ENCODE data around the gene SGPP2.
"Not testable (repeated sequence)": the region's sequence is repeated elsewhere in the genome, so short reads cannot be mapped to it uniquely, and the experiment has no call there.

The SGPP2 gene, protein sequence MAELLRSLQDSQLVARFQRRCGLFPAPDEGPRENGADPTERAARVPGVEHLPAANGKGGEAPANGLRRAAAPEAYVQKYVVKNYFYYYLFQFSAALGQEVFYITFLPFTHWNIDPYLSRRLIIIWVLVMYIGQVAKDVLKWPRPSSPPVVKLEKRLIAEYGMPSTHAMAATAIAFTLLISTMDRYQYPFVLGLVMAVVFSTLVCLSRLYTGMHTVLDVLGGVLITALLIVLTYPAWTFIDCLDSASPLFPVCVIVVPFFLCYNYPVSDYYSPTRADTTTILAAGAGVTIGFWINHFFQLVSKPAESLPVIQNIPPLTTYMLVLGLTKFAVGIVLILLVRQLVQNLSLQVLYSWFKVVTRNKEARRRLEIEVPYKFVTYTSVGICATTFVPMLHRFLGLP

DNA sequence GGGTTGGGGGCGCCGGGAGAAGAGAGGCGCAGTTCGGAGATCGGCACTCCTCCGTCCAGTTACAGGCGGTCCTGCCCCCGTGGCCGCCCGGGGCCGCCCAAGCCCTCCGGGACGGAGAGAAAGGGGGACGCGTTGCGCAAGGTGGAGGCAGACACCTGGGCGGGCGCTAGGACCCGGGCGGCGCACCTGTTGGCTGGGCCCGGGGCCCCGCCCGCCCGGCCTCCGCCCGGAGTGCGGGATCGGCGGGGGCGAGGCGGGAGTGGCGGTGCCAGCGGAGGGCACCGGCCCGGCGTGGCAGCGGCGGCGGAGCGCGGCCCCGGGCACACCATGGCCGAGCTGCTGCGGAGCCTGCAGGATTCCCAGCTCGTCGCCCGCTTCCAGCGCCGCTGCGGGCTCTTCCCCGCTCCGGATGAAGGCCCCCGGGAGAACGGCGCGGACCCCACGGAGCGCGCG, at the start of gene SGPP2:
Gene SGPP2 (plus strand): TSS at position 268 of the 453 bp plus-strand sequence. CDS start 60 bp downstream, at position 328.
- no peak for DNase-seq (ENCODE audit: low read depth in 2 of 2)

DNA sequence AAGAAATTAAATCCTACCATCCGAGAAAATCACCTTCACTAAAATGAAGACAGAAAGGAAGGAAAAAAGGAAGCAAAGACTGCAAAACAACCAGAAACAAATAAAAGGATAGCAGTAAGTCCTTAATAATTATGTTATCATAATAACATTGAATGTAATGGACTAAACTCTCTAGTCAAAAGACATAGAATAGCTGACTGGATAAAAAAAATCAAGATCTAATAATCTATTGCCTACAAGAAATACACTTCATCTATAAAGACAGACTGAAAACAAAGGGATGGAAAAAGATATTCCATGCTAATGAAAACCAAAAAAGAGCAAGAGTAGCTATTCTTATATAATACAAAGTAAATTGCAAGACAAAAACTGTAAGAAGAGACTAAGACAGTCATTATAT, 48.5 kb upstream of the SGPP2 start:
- DNase-seq (ENCODE audit: low read depth in 2 of 2): no peak

DNA sequence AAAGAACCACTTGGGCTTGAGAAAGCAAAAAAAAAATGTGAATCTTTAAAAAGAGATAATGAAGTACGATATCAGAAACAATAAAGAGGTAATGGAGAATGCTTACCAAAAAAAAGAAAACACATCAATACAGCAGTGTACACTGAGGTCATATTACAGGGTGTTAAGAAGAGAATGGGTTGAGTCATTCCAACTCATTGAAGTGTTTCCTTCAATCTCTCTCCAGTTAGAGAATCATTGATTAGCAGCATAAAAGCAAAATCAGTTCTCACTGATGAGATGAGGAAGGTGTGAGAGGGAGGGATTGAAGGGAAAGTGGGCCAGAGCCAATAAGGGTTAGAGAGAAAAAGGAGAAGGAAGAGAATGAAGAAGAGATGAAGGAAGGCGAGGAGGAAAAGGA, 43.9 kb upstream of the SGPP2 start:
- DNase-seq (ENCODE audit: low read depth in 2 of 2): no peak

DNA sequence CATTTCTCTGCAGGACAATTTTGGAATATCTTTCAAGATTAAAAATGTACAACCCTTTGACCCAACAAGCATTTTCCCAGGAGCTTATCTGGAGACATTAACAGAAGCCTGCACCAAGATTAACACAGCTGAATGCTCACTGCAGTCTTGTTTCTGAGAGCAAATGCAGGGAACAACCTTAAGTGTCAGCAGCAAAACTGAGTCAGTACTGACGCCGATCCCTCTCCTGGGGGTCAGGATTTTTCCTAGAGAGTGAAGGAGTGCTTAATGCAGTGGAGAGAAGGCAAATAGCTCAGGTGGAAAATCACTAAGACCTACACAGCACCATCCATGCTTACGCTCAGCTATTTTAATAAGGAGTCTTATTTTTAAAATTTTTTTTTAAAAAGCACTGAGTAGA, 42.8 kb upstream of the SGPP2 start:
- DNase-seq (ENCODE audit: low read depth in 2 of 2): no peak

DNA sequence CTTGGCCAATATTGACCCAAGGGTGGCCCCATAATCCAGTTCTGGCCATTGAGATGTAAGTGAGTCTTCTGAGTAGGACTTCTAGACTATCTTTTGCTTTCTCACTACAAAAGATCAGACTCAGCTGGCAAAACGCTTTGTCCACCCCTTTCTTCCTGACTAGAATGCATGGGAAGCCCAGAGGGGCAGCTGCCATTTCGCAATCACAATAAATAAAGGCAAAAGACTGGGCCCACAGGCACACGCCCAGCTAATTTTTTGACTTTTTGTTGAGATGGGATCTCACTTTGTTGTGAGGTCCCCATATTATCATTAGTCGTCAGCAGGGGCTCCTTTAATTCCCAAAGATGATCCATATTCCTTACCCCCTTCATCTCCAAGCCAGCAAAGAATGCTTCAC, 41.1 kb upstream of the SGPP2 start:
- DNase-seq (ENCODE audit: low read depth in 2 of 2): no peak

DNA sequence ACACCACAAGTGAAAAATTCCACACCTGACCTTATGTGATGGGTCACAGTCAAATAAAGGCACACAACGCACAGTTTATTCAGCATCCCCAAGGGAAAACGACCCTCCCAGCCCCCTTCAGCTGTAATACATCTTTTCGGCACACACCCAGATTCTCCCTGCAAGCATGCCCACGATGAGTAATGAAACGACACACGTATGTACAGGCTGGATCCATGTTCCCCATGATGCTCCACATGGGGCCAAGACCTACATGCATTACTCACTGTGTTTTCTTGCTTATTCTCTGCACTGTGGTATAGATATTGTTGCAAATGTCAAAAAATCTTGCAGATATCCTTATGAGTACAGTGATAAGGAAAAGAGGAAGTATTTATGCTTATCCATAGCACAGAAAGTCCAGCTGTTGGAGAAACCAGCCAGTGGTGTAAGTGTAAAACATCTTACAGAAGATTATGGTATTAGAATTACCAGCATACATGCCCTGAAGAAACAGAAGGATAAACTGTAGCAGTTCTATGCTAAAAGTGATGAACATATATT, 32.5 kb upstream of the SGPP2 start:
- no peak for DNase-seq (ENCODE audit: low read depth in 2 of 2)

DNA sequence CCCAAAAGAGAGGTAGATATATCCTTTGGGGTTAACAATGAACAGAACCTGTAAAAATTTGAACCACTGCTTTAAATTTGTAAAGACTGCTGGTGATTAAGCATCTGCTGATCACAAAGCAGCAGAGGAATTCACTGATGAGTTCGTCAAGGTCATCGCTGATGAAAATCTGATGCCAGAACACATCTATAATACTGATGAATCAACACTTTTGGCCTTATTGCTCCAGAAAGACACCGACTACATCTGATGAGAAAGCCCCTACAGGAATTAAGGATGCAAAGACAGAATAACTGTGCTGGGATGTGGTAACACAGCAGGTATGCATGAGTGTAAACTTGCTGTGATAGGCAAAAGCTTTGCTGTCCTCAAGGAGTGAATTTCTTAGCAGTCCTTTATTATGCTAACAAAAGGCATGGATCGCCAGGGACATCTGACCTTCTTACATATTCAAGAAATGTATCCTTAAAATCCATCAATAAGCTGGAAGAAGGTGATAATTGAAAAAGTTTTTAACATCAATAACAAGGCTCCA, 30.5 kb upstream of the SGPP2 start:
- no peak for DNase-seq (ENCODE audit: low read depth in 2 of 2)

DNA sequence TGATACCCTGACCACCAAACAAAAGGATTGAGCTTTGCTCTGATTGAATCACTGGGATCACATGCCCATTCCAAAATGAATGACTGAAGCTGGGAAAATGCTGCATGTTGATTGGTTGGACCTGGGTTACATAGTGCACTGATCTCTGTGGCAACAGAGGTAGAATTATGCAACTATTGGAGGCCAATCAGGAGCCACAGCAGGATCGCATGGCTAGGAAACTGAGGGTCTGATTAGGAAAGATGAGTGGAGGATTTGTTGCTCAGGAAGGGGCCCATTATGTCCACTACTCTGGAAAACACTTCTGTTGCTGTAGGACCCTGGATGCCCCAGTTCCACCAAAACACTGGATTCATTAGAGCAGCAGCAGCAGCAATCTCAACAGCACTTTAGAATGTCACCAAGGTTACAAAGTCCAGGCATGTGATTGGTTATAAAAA, 25.9 kb upstream of the SGPP2 start:
- no peak for DNase-seq (ENCODE audit: low read depth in 2 of 2)

DNA sequence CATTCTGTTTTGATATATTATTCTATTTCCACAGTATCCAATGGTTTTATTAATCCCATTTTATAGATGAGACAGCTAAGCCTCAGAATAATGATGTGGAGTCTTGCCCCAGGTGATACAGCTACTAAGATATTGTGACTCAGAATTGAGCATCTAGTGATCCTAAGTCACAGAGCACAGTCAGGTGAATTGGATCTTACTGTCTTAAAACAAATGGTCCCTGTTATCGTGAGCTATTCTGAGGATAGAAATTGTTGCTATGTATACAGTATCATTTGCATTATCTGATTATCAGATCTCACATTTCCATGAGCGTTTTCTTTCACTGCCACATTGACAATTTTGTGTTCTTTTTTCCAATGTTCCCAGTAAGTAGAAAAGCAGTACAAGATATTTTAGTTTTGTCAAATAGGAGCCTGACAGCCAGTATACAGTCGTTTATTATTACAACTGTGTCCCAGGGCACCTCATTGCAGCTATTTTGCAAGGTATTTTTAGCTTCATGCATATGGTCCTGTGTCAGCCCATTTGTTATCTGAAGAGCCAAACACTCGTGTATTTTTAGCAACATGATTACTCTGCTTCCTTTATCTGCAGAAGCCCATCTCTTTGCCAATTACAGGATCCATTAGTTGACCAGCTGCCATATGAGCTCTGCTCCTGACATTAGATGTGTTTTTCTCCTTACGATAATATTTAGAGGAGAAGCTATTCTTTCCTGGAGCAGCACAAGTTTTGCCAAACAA, 25.1 kb upstream of the SGPP2 start:
- DNase-seq (ENCODE audit: low read depth in 2 of 2): no peak

DNA sequence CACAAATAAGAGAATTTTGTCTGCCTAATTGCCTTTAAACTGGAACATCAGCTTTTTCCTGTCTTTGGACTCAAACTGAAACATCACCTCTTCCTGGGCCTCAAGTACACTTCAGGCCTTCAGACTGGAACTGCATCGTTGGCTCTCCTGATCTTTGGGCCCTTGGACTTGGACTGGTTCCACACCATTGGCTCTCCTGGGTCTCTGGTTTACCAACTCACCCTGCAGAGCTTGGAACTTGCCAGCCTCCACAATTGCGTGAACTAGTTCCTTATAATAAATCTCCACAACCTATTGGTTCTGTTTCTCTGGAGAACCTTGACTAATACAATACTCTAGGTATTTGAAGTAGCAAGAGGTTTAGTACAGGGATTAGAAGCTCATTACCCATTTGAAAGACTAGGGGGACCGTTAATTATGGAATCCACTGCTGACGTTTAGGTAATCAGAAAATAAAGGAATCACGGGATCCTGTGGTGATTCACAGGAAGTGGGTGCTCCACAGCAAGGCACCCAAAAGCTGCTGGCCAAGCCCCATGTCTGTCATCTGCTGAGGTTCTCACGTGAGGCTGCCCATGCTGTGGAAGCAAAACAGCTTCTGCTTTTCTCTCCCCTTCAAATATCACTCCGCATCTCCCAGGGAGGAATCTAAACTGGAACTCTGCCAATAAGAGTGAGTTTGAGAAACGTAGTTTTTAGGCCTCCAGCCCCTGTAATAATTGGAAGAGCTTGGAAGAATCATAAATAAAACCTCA, 20.0 kb upstream of the SGPP2 start:
- DNase-seq (ENCODE audit: low read depth in 2 of 2): no peak

DNA sequence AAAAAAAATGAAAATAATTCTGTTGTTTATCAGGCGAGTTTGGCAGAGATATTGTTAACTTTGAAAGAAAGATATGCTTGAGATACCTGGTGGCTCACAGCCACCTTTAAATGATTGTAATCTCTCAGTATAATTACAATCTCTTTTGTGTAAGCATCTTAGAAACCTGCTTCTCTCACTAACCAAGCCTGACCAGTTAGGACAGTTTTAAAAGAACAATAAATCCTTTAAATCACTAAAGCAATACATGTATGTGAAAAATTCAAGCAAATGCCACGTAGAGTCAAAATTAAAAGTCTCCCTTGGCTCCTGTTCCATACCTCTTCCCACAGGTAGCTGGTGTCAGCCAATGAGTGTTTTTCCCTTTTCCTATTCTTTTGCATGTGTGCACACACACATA, 15.7 kb upstream of the SGPP2 start:
- no peak for DNase-seq (ENCODE audit: low read depth in 2 of 2)

DNA sequence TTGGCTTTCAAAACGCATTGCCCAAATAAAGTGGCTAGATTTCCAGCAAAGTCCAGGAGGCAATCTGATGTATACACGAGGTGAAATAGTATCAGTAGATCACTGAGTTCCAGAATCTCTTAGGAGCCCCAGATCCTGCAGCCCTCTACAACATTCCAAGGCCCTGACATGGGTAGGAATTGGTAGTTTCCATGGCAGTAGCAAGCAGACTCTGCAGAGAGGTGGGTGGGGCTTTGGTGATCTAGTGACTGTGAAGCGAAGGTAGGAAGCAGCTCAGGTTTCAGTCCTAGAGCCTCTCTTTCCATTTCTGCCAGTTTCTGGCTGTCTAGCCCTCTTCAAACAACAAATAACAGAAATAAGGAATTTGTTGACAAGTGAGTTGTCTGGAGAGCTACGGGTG, 13.8 kb upstream of the SGPP2 start:
- no peak for DNase-seq (ENCODE audit: low read depth in 2 of 2)

DNA sequence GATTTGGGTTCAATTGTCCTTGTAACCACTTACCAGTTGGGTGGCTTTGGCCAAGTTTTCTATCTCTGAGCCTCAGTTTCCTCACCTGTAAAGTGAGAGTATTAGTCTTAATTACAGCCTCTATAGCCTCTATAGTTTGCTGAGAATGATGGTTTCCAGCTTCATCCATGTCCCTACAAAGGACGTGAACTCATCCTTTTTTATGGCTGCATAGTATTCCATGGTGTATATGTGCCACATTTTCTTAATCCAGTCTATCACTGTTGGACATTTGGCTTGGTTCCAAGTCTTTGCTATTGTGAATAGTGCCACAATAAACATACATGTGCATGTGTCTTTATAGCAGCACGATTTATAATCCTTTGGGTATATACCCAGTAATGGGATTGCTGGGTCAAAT, 12.0 kb upstream of the SGPP2 start:
- DNase-seq (ENCODE audit: low read depth in 2 of 2): not testable (repeated sequence)

DNA sequence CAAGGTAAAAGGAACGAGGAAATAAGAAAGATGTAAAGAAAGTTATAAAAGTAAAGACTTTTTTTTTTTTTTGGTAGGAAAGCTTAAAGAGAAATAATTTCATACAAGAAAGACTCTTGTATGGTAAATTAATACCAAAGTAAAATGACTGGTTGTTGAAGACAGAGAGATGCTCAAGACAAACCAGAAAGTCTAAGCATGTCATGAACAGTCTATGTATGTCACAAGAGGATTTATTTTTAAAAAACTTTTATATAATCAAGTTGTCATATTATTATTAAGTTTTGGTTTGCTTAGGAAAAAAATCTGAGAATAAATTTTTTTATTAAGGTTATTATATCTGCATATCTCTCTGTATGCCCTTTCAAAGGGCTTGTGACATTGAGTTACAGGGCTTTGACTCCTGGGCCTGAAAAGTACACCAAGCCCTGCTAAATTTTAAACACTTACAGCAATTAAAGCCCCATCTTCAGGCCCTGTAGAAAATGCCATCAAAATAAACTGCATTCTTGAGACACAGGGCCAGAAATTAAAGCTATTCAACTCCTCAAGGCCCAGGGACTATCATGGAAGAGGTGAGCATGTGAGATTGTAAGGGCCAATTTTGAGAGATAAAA, 10.9 kb upstream of the SGPP2 start:
- DNase-seq (ENCODE audit: low read depth in 2 of 2): no peak

DNA sequence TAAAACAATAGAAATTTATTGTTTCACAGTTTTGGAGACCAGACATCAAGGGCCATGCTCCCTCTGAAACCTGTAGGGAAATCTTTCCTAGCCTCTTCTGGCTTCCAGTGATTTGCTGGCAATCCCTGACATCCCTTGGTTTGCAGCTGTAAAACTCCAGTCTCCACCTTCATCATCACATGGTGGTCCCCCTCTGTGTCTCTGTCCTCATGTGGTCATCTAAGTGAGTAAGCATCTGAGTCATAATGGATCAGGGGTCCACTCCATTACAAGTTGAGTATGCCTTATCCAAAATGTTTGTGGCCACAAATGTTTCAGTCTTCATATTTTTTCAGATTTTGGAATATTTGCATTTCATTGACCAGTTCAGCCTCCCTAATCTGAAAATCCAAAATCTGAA, 5.6 kb upstream of the SGPP2 start:
- DNase-seq (ENCODE audit: low read depth in 2 of 2): no peak

DNA sequence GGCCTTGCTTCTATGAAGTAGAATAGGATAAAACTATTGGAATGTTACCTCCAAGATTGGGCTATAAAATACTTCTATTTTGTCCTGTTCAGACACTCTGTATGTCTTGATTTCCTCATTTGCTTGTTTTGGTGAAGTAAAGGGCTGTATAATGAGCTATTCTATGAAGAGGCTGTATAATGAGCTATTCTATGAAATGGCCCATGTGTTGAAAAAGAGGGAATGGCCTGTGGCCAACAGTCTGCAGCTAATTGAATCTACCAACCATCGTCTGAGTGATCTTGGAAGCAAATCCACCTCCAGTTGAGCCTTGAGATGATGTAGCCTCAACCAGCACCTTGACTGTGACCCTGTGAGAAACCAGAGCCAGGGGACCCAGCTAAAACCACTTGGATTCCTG, 3.8 kb upstream of the SGPP2 start:
- no peak for DNase-seq (ENCODE audit: low read depth in 2 of 2)

DNA sequence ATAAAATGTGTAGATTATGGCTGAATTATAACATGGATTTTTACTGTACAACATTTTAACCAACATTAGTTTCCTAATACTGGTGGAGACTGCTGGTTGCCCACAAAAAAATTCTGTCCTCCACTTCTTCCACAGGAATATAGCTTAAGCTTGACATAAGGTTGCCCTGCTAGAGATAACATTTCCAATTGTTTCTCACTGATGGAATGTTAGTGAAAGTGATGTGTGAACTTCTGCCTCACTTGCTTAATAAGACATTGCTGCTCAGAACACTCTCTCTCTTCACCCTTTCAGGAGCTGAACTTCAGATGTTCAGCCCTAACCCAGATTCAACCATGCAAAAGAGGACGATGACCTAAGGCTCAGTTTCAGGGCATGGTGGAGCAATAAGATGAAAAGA, 2.7 kb upstream of the SGPP2 start:
- DNase-seq (ENCODE audit: low read depth in 2 of 2): no peak

DNA sequence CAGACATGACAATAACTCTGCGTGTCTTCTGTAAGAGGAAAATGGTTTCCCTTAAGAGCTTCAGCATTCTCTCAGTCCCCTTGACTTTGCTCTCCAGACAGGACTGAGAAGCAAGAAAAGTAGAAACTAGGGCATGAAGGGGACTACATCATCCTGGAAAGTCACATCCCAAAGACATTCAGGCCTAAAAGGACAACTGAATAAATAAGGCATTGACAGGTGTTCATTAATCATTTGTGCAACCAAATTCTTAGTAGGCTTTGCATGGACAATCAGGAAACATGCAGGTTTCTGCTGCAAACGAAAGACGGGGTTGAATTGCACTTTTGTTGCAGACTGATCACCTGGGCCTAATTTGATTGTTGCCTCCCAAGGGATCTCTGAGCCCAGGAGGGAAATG, 1.2 kb upstream of the SGPP2 start:
- no peak for DNase-seq (ENCODE audit: low read depth in 2 of 2)

DNA sequence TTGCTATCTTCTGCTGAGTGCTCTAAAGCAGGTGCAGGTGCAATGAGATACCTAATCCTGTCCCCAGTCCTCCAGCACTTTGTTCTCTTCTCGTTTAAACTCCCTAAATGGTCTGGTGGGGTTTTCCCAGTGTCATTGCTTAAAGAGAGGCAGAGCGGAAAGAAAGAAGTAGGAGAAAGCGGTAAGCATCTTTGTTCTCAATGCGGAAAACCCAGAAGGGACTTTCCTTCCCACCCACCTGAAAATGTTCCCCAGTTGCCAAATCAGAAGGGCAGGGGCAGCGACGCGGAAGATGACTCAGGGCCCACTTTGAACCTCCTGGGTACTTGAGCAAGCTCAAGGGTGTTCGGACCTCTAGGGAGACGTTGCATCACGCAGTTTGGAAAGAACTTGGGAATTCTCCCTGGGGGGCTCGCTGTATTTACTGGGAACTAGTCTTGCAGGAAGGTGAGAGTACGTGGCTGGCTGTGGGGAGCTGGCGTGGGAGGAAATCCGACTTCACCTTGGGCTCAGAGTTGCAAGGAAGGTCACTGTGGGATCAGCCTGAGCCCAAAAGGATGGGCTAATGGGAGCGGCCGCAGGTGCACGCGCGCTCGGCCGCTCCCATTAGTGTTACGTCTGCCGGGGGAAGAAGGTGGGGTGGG, 589 bp upstream of the SGPP2 start:
- no peak for DNase-seq (ENCODE audit: low read depth in 2 of 2)

DNA sequence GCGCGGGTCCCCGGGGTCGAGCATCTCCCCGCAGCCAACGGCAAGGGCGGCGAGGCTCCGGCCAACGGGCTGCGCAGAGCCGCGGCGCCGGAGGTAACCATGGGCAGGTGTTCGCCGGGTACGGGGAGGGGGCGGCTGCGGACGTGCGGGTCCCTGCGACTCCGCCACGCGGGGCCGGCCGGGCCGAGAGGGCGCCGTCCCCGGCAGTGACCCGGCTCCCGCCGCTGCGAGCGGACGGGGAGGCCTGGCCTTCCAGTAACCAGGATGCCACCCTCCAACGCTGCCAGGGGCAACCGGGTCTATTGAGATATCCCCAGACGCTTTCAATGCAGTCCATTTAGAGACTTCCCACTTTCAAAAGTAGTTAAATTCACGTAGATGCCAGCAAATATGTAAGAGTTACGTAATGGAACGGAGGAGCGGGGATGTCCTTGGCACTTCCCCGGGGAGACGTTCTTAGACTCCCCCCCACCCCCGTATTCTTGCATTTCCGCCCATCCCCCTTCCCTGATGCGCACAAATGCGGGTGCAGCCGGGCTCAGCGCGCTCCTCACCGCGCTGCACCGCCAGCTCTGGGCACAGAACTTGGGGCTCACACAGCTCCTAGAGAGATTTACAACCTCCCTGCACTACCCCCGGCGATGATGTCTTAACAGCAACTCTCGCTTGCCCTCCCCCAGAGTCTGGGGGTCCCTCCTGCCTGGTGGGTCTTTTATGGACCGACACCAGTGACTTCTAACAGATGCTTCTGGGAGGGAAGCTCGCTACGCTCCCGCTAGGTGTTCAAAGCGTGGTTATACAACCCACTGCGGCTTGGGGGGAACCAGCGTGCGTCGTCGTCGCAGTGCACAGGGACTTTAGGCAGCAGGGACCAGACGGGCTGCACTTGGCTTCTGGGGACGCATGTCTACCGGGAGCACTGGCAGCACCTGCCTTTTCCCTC, 657 bp downstream of the SGPP2 start:
- no peak for DNase-seq (ENCODE audit: low read depth in 2 of 2)

Measured in fibroblast of skin of left quadriceps (primary cell).